Nucleus accumbens (tissue), 56 donors: ENCODE measurements around the gene WBP2NL.
A peak's percentile ranks its signal among the peaks of the same experiment; 100 is the strongest.

Experiments used
- DNase-seq, 56 donors: peaks; one replicate each; lab custom pipeline; 2025; lab: John Stamatoyannopoulos, UW

WBP2NL gene

GRCh38 chr22:42021571-42021970 is 23.0 kb downstream of the WBP2NL start:
- DNase-seq: no peak

- DNase-seq: no peak
These were observed 23.7 kb downstream of the WBP2NL start for GRCh38 chr22:42022162-42022847.

GRCh38 chr22:42025421-42025820 is 26.8 kb downstream of the WBP2NL start:
- DNase-seq: no peak

- DNase-seq: no peak
These were observed 28.1 kb downstream of the WBP2NL start for GRCh38 chr22:42026705-42027104.

GRCh38 chr22:42033263-42034181 is 34.9 kb downstream of the WBP2NL start:
- no peak for DNase-seq

GRCh38 chr22:42035256-42035655 is 36.7 kb downstream of the WBP2NL start:
- no peak for DNase-seq

GRCh38 chr22:42039271-42039670 is 40.7 kb downstream of the WBP2NL start:
- DNase-seq: no peak

- DNase-seq: no peak
These were observed 43.2 kb downstream of the WBP2NL start for GRCh38 chr22:42041784-42042183.

GRCh38 chr22:42050641-42051180 is 52.1 kb downstream of the WBP2NL start:
- DNase-seq: no peak

GRCh38 chr22:42052765-42053164 is 54.2 kb downstream of the WBP2NL start:
- no peak for DNase-seq

GRCh38 chr22:42056757-42057511 is 58.3 kb downstream of the WBP2NL start:
- no peak for DNase-seq

GRCh38 chr22:42060489-42060888 is 61.9 kb downstream of the WBP2NL start:
- no peak for DNase-seq

- DNase-seq: peak in 19 of 56 donors; percentile 4 to 61 (median 30)
These were observed 62.5 kb downstream of the WBP2NL start for GRCh38 chr22:42061041-42061440.

- no peak for DNase-seq
These were observed 64.0 kb downstream of the WBP2NL start for GRCh38 chr22:42062506-42063170.

- no peak for DNase-seq
These were observed 66.0 kb downstream of the WBP2NL start for GRCh38 chr22:42064629-42065028.

- DNase-seq: no peak
These were observed 67.0 kb downstream of the WBP2NL start for GRCh38 chr22:42065438-42066125.

GRCh38 chr22:42066126-42066761 is 67.7 kb downstream of the WBP2NL start:
- no peak for DNase-seq

GRCh38 chr22:42066937-42067336 is 68.3 kb downstream of the WBP2NL start:
- no peak for DNase-seq

GRCh38 chr22:42067671-42068251 is 69.2 kb downstream of the WBP2NL start:
- DNase-seq: no peak
